Measurements from ENCODE around the gene URM1.

URM1 gene

GRCh38 chr9:128370752-128371629 lies at the start of gene URM1:
TSS of gene URM1 (plus strand) at chr9:128371374. CDS start at chr9:128371381, 7 bp downstream.
- Histone ChIP-seq H4K20me1 (ENCODE audit: insufficient read depth, low read length) (peaks cover 2% of the 10 kb centered on the region; the same call in 1 of the 2 replicates), H3K4me1 (ENCODE audit: low read length) (peaks cover 14% of the 10 kb centered on the region), H3K27ac (ENCODE audit: low read length) (peak within 1 kb of the TSS; percentile 31; the same call in 1 of the 2 replicates), H3K4me3 (ENCODE audit: low read length) (peak within 1 kb of the TSS; percentile 93), H3K9me2 (replicated peaks; ENCODE audit: insufficient read depth, low read length) (no peaks in the 10 kb centered on the region), H3K4me2 (ENCODE audit: low read depth, low read length) (peak within 1 kb of the TSS; percentile 93), H3K27me3 (replicated peaks; ENCODE audit: insufficient read depth, low read length) (no peaks in the 10 kb centered on the region), H3K79me2 (ENCODE audit: low read length) (peaks cover 47% of the 10 kb centered on the region), H3K9ac (ENCODE audit: low read length) (peak within 1 kb of the TSS; percentile 77), H2AFZ (ENCODE audit: low read length) (peak within 1 kb of the TSS; percentile 85), H3K9me3 (replicated peaks; ENCODE audit: insufficient read depth, low read length) (no peaks in the 10 kb centered on the region), H3F3A (ENCODE audit: insufficient read depth, low read length) (0 out of 2 replicates have a peak, but pooled peaks cover 6% of the 10 kb centered on the region), H3K36me3 (replicated peaks; ENCODE audit: insufficient read depth, low read length) (no peaks in the 10 kb centered on the region)
- DNase-seq = peak; percentile 97
- no peak; the same call in 1 of the 2 replicates for TF ChIP-seq CTCF (IDR thresholded peaks at IDR 0.05; ENCODE audit: low read length)
- TF ChIP-seq EZH2phosphoT487 (IDR thresholded peaks at IDR 0.05; ENCODE audit: low read length) = no peak
- TF ChIP-seq EZH2 (optimal IDR thresholded peaks at IDR 0.05; ENCODE audit: low read depth, low read length) = no peak

- Histone ChIP-seq H3K79me2 (ENCODE audit: low read length) (peaks cover 47% of the 10 kb centered on the region), H3K9me3 (replicated peaks; ENCODE audit: insufficient read depth, low read length) (no peaks in the 10 kb centered on the region), H3K9ac (ENCODE audit: low read length) (peak overlapping the region; percentile 88), H3K4me2 (ENCODE audit: low read depth, low read length) (peak overlapping the region; percentile 53), H3K27ac (ENCODE audit: low read length) (peak overlapping the region; percentile 87; the same call in 1 of the 2 replicates), H3K4me1 (ENCODE audit: low read length) (peaks cover 11% of the 10 kb centered on the region), H3K4me3 (ENCODE audit: low read length) (peak overlapping the region; percentile 84), H4K20me1 (ENCODE audit: insufficient read depth, low read length) (no peaks in the 10 kb centered on the region), H3F3A (ENCODE audit: insufficient read depth, low read length) (peaks cover 11% of the 10 kb centered on the region), H3K27me3 (replicated peaks; ENCODE audit: insufficient read depth, low read length) (no peaks in the 10 kb centered on the region), H3K36me3 (replicated peaks; ENCODE audit: insufficient read depth, low read length) (no peaks in the 10 kb centered on the region), H3K9me2 (replicated peaks; ENCODE audit: insufficient read depth, low read length) (no peaks in the 10 kb centered on the region), H2AFZ (ENCODE audit: low read length) (peak overlapping the region; percentile 84)
- DNase-seq = no peak
- TF ChIP-seq CTCF (IDR thresholded peaks at IDR 0.05; ENCODE audit: low read length) (no peak), EZH2 (optimal IDR thresholded peaks at IDR 0.05; ENCODE audit: low read depth, low read length) (no peak), EZH2phosphoT487 (IDR thresholded peaks at IDR 0.05; ENCODE audit: low read length) (no peak)
These were observed 49.2 kb upstream of the URM1 start for GRCh38 chr9:128321879-128322403.

- no peaks in the 10 kb centered on the region for H3K9me3 ChIP-seq (replicated peaks; ENCODE audit: insufficient read depth, low read length)
- no peaks in the 10 kb centered on the region for H3K27me3 ChIP-seq (replicated peaks; ENCODE audit: insufficient read depth, low read length)
- peak within 1 kb of the TSS; percentile 84 for H3K4me3 ChIP-seq (ENCODE audit: low read length)
- peak within 1 kb of the TSS; percentile 84 for H3K4me2 ChIP-seq (ENCODE audit: low read depth, low read length)
- DNase-seq = peak; percentile 94
- no peak for TF ChIP-seq CTCF (IDR thresholded peaks at IDR 0.05; ENCODE audit: low read length)
- TF ChIP-seq EZH2 (optimal IDR thresholded peaks at IDR 0.05; ENCODE audit: low read depth, low read length) = no peak
- TF ChIP-seq EZH2phosphoT487 (IDR thresholded peaks at IDR 0.05; ENCODE audit: low read length) = no peak
- no peaks in the 10 kb centered on the region for H4K20me1 ChIP-seq (ENCODE audit: insufficient read depth, low read length)
- H3K36me3 ChIP-seq (replicated peaks; ENCODE audit: insufficient read depth, low read length) = no peaks in the 10 kb centered on the region
- H3K4me1 ChIP-seq (ENCODE audit: low read length) = peaks cover 11% of the 10 kb centered on the region
- H3K27ac ChIP-seq (ENCODE audit: low read length) = peak within 1 kb of the TSS; percentile 87
- H3K79me2 ChIP-seq (ENCODE audit: low read length) = peaks cover 47% of the 10 kb centered on the region
- peaks cover 11% of the 10 kb centered on the region for H3F3A ChIP-seq (ENCODE audit: insufficient read depth, low read length)
- peak within 1 kb of the TSS; percentile 88 for H3K9ac ChIP-seq (ENCODE audit: low read length)
- H3K9me2 ChIP-seq (replicated peaks; ENCODE audit: insufficient read depth, low read length) = no peaks in the 10 kb centered on the region
- peak within 1 kb of the TSS; percentile 84 for H2AFZ ChIP-seq (ENCODE audit: low read length)
These were observed 48.6 kb upstream of the URM1 start, which contains the start of the genes COQ4 and TRUB2 for GRCh38 chr9:128322404-128323211. TSS of gene COQ4 (plus strand) at chr9:128322839. CDS start at chr9:128322859, 20 bp downstream. TSS of gene TRUB2 (minus strand) at chr9:128322447. CDS start at chr9:128322408, 39 bp downstream.
